HG03103 (cell line): ENCODE data around the gene PRKCA.

Source experiments
- ATAC-seq: cut with Tn5 transposase; IDR thresholded peaks from one replicate; pipeline ENCODE4 v1.9.1; 2021; ENCODE audit warnings: low read depth; ENCODE audit not compliant: unreplicated experiment

Gene PRKCA

DNA sequence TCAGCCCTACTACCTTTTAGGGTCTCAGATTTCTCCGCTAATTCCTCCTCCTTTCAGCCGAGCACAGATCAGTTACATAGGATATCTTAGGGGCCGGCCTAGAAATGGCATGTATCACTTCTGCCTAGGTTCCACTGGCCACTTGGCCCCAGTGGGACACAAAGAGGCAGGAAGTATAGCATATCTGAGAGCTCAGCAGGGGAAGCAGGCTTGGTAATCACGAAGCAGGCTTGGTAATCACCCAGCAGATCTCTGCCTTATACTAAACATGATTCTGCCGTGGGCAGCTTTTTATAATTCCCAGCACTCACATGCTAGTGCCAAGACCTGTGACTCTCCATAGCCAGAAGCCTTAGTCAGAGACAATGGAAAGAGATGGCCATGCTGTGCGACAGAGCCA lies 472.9 kb downstream of the PRKCA start:
- no peak for ATAC-seq

- no peak for ATAC-seq
These were observed 473.5 kb downstream of the PRKCA start for GRCh38 chr17:66775881-66776400.

DNA sequence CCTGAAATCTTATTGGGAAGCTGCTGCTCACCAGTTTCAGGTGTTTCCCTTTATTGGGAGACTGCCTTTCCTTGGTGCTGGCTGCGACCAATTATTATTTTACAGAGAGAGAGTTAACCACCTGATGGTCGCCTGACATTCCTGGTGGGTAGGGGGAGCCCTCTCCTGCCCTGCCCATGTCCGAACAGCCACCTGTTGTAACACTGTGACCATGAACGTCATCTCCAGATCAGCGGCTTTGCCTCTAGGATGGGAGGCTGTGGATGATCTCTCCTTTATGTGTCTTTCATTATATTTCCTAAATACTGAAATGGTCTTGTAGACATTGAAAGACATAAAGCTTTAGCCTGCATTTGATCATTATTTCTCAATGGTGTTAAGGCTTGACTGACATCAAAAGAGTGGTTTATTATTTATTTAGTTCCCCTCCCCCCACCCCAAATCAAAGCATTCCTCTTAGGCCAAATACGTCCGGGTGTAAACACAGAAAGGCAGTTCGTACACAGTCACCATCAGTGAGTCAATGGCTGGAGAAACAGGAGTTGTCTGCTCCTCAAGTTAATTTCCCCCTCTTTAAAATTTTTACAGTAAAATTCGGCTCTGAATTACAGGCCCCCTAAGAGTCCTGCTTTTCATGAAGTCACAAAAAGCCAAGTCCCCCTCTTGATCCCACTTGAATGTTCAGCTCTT lies 474.7 kb downstream of the PRKCA start:
- ATAC-seq = no peak

DNA sequence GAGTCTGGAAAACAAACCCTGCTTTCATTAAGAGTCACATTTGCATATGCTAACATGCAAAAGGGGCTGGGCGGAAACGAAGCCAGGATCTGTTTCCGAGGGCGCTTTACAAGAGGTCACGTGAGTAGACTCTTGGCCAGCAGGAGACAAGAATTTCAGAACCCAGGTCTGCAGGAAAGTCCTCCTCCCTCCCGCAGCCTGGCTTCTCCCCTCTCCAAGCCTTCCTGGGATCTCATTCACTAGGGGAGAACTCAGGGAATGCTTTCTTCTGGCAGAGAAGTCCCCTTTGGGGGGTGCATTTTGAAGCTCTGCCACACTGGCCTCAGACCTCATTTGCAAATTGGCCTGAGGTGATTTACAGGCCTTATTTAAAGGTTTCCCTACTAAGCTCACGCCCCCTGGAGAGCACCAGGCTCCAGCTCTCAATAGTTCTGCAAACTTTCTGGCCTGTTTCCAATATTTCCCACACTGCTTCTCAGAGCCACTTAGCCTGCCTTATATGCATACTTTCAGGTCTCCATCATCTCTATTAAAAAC lies 475.3 kb downstream of the PRKCA start:
- ATAC-seq = no peak

GRCh38 chr17:66778531-66779236 lies 476.3 kb downstream of the PRKCA start:
- no peak for ATAC-seq

DNA sequence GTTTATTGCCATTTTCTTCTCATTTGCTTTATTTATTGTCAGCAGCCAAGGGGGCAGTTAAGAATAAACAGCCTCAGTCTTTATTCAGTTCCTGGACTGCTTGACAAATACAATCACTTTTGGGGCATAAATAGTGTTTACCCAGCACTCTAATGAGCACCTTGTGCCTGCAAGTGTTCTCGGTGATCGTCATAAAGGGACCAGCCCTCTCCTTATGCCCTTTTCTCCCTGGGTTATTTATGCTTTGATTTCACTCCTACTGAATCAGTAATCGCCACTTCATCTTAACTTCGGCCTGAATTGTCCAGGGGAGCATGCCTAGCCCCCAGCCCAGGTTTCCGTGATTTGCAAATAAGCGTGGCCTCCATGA lies 476.8 kb downstream of the PRKCA start:
- ATAC-seq = no peak

GRCh38 chr17:66781135-66781534 lies 478.7 kb downstream of the PRKCA start:
- no peak for ATAC-seq

- ATAC-seq = no peak
These were observed 480.4 kb downstream of the PRKCA start for GRCh38 chr17:66782851-66783250.

DNA sequence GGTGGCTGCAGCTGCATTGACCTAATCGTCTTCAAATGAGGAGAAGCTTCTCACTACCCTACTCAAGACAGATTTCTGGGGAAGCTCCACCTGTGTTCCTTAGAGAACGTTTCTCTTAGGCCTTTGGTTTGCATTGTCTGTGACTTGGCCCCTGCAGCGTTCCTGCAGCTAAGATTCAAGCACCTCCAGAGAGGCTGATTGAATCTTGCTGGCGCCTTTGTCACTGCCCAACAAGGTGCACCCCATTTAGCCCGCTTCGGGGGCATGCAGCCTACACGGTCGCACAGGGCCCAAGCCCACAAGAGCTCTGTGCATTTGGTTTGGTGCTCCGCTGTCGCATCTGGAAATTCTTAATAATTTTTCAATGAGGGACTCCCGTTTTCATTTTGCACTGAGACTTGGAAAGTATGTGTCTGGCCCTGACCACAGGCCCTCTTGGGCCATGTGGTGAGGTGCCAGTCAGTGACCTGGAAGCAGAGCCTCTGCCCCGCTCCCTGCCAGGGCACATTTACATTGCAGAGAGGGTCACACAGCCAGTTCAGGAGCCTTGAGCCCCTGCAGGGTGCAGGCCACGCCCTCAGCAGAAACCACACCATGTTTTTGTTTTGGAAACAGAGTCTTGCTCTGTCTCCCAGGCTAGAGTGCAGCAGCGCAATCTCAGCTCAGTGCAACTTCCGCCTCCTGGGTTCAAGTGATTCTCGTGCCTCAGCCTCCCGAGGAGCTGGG lies 481.4 kb downstream of the PRKCA start:
- ATAC-seq = no peak

DNA sequence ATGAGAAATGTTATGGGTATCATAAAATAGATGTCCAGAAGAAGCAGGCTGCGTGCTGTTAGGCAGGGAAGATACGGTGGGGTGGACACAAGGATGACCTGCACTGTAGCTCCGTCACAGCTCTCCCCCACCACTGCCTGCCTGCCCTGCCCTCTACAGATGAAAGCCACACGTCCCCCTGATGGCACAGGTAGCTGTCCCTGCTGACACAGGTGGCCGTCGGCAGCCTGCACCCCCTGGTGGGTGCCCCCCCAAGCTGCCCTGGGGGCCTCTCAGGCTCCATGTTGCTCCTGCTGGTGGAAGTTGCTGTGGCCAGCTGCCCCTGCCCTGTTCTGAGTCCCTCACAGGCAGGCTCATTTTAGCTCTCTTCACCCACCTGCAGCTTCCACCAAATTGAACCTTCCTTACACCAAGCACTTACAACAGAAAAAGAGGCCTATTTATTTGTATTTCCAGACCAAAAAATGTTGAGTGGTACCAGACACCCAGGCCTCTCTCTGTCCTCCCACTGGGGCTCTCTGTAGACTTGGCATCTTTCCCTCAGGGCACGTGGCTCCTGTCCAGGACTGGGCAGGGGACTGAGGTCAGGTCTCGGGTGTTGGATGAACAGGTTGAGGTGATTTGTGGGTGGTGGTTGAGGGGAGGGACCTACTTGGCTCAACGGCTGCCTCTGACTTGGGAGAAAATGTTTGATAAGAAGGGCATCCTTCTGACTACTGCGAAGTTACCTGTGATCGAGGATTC lies 482.4 kb downstream of the PRKCA start:
- no peak for ATAC-seq

DNA sequence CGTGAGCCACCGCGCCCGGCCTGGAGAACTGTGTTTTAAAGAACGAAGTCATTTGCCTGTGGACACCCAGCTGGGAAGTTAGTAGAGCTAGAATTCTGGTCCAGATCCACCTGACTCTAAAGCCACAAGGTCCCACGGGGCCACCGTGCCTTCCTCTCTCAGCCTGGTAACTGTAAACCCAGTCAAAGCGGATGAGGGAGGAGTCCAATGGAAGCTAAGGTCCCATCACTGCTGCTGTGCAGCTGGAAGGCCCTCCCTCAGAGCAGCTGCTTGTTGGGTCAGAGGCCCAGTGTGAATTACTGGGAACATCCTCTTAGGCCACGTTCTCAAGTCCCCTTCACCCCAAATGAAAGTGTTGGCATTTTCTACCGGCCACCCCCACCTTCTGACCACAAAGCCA lies 483.7 kb downstream of the PRKCA start:
- ATAC-seq = no peak

- no peak for ATAC-seq
These were observed 485.5 kb downstream of the PRKCA start for GRCh38 chr17:66787914-66788313.

DNA sequence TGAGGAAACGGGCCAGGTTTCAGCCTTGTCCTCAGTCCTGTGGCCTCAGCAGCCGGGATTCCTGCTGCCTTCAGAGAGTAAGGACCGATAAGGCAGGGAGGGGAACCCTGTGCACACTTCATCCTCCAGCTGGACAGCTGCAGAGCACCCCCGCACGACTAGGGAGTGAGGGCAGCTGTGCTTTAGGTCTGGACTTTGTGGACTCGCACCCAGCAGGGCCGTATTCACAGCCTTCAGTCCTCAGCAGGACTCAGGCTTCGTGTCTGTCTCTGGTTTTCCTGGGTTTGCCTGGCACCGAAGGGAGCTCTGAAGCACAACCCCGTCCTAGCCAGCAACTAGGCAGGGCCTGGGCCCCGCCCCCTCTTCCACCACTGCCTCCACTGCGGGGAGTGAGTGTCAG lies 486.7 kb downstream of the PRKCA start:
- ATAC-seq = no peak

- ATAC-seq = no peak
These were observed 487.6 kb downstream of the PRKCA start for GRCh38 chr17:66789961-66790437.

DNA sequence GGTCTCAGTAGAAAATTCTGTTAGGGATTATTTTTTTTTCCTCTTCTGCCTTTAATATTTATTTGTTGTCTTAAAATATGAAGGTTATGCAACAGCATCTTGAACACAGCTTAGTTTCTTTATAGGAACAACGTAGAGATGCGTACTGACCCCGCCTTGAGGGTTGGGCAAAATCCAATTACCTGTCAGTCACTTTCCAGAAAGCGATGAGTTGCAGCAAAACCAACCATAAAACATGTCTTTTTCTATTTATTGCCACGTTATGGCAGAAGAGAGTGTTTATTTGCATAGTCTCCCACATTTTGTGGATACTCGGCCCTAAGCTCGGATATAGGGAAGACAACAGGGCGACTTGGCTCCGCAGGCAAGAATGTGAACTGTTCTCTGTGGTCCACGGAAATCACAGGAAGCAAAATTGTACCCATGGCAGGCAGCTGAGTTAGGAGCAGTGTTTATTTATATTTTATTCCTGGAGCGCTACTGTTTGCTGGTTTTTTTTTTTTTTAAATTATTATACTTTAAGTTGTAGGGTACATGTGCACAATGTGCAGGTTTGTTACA lies 488.2 kb downstream of the PRKCA start:
- ATAC-seq = no peak

DNA sequence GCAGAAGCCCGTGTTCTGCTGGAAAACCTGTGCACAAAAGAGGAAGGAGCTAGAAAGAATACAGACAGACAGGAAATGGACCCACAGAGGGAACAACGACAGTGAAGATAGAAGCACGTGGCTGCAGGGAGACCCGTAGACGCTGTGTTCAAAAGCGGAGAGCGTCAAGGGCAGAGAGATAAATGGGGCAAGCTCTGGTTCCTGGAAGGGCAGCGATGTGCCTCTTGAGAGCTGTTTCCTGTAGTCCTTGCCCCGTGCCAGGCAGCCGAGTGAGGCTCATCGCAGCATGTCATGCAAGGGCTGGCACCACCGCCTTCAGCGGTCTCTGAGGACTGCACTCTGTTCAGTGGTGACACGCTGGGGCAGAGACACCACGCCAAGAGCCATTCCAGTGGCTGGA lies 488.9 kb downstream of the PRKCA start:
- no peak for ATAC-seq

- ATAC-seq = no peak
These were observed 491.4 kb downstream of the PRKCA start for GRCh38 chr17:66793814-66794213.

GRCh38 chr17:66795486-66795885 lies 493.1 kb downstream of the PRKCA start:
- no peak for ATAC-seq

DNA sequence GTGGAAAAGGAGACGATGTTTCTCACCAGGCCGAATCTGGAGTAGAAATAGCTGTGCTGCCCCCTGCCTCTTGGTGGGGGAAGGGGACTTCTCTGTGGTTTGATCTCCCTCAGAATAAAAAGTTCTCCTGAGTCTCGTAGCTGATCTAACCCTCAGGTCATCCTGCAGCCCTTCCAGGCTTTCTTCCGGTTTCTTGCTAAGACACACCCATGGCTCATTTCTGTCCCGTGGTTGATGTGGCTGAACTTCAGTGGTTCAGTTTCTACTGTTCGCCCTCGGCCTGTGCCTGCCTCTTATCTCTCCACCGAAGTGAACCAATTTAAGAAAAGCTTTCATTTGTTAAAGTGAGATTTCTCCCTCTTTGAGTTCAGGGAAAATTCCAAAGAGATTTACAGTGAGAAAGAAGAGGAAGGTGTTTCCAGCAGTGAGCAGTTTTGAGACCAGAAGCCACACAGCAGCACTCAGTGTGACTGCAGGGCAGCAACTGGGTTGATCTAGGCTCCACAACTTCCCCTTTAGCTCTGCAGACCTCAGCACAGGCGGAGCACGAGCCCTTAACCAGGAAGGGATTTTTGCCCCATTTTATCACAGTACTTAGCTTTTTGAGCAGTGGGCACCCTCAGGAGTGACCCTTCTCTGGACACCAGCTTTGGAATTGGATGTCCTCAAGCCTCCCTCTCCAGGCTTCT lies 497.6 kb downstream of the PRKCA start:
- ATAC-seq = no peak
